Hepatocyte (in vitro differentiated cells): ENCODE data around the gene HSD11B1.

Experiments
- EZH2 ChIP-seq: fragments of 200-600 bp; sonication (generic); IDR thresholded peaks from 2 replicates; pipeline ENCODE4 v1.6.1; 2016; ENCODE audit warnings: antibody characterized with exemption, mild to moderate bottlenecking, borderline replicate concordance
- TF ChIP-seq, protein P1 (sequence below): fragments of 200-600 bp; sonication (generic); IDR thresholded peaks from 2 replicates; pipeline ENCODE4 v1.5.1; 2016; ENCODE audit warnings: antibody characterized with exemption, mild to moderate bottlenecking; ENCODE audit not compliant: poor library complexity

DNA sequence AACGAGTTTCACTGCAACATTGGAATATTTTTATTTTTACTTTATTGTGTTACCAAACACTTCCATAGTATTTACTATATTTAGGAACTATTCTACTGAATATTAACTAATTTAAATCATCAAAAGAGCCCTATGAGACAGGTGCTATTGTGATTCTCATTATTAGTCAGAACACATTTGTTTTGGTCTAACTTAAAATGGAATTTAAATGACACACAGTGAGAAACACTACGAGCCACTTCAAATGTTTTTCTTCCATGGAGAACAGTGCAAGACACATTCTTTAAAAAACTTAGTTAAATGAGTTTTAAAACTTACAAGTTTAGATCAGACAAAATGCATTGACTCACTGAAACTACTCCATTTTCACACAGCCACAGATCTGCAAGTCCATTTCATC is 44.6 kb downstream of the HSD11B1 start:
- TF ChIP-seq, protein P1, sequence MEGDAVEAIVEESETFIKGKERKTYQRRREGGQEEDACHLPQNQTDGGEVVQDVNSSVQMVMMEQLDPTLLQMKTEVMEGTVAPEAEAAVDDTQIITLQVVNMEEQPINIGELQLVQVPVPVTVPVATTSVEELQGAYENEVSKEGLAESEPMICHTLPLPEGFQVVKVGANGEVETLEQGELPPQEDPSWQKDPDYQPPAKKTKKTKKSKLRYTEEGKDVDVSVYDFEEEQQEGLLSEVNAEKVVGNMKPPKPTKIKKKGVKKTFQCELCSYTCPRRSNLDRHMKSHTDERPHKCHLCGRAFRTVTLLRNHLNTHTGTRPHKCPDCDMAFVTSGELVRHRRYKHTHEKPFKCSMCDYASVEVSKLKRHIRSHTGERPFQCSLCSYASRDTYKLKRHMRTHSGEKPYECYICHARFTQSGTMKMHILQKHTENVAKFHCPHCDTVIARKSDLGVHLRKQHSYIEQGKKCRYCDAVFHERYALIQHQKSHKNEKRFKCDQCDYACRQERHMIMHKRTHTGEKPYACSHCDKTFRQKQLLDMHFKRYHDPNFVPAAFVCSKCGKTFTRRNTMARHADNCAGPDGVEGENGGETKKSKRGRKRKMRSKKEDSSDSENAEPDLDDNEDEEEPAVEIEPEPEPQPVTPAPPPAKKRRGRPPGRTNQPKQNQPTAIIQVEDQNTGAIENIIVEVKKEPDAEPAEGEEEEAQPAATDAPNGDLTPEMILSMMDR, result no peak
- TF ChIP-seq EZH2, result no peak
